Dermis microvascular lymphatic vessel endothelial cell (primary cell): ENCODE results near the gene PLAC8. TPM values are rescaled to one million over a fixed set of nuclear protein-coding genes. Genes with fewer than 3 reads are reported as not detected.
"Not testable (repeated sequence)": the region's sequence is repeated elsewhere in the genome, so short reads cannot be mapped to it uniquely, and the experiment has no call there.

ENCODE experiments used
- DNase-seq, 2 donors: peaks; one replicate each; pipeline versions ENCODE4 v3.0.0 to v3.0.0-alpha.2; 2010; ENCODE audit warnings: low read depth in 2 of 2
- total RNA-seq: library from RNA; depleted of rRNA; stranded (reverse); fragments of >200 nt; gene quantifications from 2 replicates; pipeline ENCODE4 v1.2.1, GENCODE V29; 2014

The PLAC8 gene
- total RNA-seq, 1 donor from 2014 or later, result 0.39 TPM

DNA sequence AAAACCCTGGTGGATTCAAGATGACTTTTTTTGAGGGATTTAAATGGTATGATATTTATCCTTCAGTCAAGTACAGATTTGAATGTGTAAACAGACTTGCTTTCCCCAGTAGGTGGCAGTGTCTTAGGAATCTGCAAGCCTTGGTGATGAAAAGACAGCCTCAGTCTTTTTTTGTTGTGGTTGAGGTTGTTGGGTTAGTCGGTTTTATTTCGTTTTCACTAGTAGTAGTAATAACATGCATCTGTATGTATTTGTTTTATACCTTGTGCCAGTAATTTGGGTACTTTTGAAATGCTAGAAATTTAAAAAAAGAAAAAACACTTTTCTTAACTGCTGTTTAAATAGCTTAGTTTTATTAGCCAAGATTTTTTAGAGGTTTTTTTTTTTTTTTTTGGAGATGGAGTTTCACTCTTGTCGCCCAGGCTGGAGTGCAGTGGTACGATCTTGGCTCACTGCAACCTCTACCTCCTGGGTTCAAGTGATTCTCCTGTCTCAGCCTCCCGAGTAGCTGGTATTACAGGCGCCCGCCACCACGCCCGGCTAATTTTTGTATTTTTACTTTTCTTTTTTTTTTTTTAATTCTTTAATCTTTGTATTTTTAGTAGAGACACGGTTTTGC lies 40.3 kb downstream of the PLAC8 start:
- peak; percentile 82 to 83 for DNase-seq

DNA sequence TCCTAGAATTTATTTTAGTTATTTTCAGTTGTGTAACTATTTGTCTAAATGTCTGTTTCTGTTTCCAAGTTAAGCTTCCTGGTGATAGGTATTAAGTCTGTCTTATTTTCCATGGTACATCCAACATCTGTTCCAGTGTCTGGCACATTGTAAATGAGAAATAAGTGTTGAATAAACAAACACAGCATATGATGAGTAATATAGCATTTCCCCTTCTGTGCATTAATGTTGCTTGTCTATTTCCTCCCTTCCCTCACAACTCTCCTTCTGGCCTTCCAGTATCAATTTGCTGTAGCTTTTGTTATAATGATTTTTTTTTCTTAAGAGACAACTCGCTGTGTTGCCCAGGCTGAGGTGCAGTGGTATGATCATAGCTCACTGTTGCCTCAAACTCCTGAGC lies 43.4 kb downstream of the PLAC8 start:
- DNase-seq, result peak; percentile 71 to 86

DNA sequence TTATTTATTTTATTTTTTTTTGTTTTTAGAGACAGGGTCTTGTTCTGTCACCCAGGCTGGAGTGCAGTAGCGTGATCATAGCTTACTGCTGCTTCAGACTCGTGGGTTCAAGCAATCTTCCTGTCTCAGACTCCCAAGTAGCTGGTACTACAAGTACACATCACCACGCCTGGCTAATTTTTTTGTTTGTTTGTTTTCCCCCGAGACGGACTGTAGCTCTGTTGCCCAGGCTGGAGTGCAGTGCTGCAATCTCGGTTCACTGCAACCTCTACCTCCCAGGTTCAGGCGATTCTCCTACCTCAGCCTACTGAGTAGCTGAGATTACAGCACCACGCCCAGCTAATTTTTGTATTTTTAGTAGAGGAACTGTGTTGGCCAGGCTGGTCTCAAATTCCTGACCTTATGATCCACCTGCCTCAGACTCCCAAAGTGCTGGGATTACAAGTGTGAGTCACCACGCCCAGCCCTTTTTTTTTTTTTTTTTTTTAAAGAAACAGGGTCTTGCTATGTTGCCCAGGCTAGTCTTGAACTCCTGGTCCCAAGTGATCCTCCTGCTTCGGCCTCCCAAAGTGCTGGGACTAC lies 47.4 kb downstream of the PLAC8 start:
- DNase-seq, result no peak

DNA sequence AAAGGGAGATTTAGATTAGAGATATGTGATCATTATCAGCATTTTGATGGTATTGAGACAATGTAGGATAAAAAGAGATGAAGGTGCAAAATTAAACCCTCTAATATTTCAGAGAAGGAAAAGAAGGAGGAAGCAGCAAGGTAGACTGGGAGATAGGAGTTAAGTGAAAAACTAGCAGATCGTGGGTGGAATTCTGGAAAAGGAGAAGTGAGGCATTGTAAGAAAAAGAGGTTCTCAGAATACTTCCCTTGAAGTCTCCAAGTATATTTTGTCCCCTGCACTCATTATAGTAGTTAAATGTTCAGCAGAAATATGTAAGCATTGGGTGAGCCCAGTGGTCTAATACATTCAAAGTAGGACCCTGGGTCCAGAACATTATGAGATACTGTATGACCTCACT lies 49.3 kb downstream of the PLAC8 start:
- no peak for DNase-seq

DNA sequence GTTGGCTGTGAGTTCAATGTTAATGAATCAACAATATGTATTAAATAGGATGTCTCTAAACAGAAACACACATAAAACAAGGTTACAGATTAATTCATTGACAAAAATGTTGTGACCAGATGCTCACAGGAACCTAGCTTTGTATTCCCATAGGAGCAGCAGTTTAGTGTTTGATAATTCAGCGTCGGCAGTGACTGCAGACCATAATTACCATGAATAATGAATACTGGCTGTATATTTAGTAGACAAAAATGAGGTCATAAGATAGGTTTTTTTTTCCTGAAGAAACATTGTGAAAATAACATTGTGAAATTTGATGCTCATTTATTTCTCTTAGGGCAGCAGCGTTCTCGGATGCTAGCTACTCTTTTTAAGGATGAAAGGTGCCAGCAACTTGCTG lies 51.8 kb downstream of the PLAC8 start:
- DNase-seq, result no peak

DNA sequence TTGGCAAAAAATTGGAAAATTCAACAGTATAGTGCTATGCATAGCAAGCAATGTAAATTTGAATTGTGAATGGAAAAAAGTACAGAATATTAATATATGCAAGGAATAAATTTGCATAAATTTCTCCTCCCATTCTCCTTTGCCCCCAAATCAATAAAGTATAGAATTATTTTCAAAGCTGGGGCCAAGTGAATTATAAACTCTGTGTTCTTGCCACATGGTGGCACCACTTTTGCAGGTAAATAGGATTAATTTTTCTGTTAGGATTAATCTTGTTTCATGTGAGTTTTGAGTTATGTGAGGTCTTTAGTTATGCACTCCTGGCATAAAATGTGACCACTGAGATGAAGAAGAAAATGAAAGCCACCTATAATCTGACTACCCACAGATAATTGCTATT lies 59.6 kb downstream of the PLAC8 start:
- peak; percentile 33 to 47 for DNase-seq

DNA sequence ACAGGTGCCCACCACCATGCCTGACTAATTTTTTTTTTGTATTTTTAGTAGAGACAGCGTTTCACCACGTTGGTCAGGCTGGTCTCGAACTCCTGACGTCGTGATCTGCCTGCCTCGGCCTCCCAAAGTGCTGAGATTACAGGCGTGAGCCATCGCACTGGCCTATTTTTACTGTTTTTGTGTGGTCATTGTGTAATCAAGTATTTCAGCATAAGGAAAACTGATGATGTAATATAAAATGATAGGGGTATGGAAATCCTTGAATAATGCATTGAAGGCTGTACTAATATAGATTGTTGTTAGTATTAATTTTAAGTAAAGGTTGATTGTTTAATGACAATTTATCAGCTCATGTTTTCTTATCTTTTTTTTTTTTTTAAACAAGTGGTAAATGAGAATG lies 65.7 kb downstream of the PLAC8 start:
- DNase-seq, result not testable (repeated sequence)

DNA sequence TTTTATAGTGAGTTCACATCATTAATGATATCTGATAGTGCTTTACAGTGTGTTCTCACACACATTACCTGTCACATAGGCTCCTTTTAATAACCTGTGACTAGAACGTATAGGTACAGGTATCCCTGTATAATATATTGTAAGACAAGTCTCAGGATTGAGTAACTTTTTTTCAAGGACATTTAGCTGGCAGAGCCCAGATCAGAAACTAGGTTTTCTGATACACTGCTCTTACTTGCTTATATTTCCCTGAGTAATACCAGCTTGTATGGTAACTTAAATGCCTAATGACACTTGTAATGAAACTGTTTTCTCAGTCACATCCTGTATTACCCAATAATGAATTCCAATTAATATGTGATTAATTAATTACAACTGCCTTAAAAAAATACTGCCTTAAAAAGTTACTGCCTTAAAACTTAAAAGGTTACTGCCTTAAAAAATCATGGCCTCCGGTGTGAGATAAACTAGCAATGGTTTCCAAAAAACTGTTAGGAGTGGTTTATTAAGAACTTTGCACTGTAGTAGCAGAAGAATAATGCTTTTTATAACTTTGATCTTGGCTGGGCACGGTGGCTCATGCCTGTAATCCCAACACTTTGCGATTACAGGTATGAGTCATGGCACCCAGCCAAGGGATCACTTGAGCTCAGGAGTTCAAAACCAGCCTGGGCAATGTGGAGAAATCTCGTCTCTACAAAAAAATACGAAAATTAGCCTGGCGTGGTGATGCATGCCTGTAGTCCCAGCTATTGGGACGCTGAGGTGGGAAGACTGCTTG lies 67.6 kb downstream of the PLAC8 start:
- no peak for DNase-seq

DNA sequence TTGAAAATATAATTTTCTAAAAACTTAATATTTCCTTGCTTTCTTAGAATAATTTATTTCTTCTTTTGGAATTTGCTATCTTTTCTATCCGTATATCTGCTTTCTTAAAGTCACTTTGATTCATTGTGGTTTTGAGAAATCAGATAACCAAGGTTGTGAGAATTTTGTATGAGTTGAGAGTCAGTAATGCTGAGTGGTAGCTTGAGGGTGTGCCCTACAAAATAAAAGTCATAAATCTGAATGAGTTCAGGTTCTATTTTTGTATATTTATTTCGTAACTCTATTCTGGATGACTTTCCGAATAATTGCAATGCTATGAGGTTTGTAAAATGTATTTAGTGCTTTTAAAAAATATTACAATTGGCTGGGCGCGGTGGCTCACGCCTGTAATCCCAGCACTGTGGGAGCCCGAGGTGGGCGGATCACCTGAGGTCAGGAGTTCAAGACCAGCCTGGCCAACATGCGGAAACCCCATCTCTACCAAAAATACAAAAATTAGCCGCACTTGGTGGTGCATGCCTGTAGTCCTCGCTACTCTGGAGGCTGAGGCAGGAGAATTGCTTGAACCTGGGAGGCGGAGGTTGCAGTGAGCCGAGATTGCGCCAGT lies 70.6 kb downstream of the PLAC8 start:
- DNase-seq, result no peak

DNA sequence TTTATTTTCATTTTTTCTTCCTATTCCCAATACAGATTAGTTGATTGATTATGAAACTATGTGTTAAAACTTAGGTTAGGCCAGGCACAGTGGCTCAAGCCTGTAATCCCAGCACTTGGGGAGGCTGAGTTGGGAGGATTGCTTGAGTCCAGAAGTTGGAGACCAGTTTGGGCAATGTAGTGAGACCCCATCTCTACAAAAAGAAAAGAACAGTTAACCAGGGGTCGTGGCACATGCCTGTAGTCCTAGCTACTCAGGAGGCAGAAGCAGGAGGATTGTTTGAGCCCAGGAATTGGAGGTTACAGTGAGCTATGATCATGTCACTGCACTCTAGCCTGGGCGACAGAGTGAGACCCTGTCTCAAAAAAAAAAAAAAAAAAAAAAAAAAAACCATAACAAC lies 71.4 kb downstream of the PLAC8 start:
- DNase-seq, result not testable (repeated sequence)

DNA sequence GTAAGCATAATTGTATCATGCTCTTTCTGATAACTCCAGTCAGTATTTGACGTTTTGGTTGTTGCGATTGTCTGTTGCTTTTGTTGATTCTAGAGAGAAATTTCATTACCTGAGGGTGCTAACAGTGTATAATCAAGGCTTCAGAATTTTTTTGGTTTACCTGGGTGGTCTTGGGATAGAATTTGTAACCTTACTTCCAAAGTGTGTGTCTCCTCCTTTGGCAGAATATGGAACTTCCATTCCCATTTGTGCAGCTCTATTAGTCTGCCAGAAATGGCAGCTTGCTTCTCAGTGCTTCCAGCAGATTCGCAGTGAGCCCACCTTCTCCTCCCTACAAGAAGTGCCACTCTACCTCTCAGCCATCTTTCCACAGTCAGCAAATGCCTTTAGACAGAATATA lies 74.3 kb downstream of the PLAC8 start:
- DNase-seq, result no peak

Other genes starting within 250 kb of the PLAC8 start
- 190 and 250 TPM in 2 replicates for gene SEC31A, start 223.6 kb downstream of the PLAC8 start, total RNA-seq
- 5.0 and 5.4 TPM in 2 replicates for gene THAP9, start 214.0 kb downstream of the PLAC8 start, total RNA-seq
- 9.1 and 9.5 TPM in 2 replicates for gene LIN54, start 103.9 kb downstream of the PLAC8 start, total RNA-seq
- 88.9 and 89.6 TPM in 2 replicates for gene COPS4, start 79.5 kb downstream of the PLAC8 start, total RNA-seq
- 20.3 and 20.7 TPM in 2 replicates for gene COQ2, start 170.1 kb upstream of the PLAC8 start, total RNA-seq
- gene HPSE, start 220.1 kb upstream of the PLAC8 start, total RNA-seq, result 9.2 and 19.7 TPM in 2 replicates